ENCODE data around the gene NOS1AP.

NOS1AP gene

DNA sequence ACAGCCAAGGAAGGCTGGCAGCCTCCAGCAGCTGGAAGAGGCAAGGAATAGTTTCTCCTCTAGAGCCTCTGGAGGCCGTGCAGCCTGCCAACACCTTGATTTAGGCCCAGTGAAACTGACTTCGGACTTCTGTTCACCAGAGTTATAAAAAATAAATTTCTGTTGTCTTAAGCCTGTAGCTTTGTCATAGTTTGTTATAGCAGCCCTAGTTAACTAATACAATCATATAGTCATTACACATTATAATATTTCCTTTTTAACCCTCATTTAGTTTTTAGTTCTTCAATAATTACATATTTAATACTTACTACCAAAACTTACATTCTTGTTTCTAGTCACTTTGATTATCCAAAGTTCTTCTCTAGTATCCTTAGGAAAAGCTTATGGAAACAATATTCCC, 20.3 kb downstream of the NOS1AP start:
- DNase-seq (ENCODE audit: low spot score), result no peak

DNA sequence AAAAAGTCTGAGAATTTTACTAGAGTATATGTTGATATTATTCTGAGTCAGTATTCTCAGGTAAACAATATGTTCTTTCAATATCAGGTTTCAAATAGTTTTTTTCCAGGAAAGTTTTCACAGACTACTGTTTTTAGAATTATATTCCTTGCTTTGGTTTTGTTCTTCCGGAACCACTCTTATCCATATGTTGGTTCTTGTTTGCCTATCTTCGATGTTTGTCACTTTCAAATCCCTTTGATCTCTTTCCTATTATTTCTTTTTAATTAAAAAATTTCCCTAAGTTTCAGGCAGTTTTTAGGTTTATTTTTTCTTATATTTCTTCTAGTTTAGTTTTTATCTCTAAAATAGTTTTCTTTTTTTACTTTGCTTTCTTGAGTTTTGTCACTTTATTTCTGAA, 20.9 kb downstream of the NOS1AP start:
- no peak for DNase-seq (ENCODE audit: low spot score)

- DNase-seq (ENCODE audit: low spot score), result no peak
Measured at GRCh38 chr1:162091681-162092524, 22.4 kb downstream of the NOS1AP start.

GRCh38 chr1:162093095-162093494, 23.6 kb downstream of the NOS1AP start:
- DNase-seq (ENCODE audit: low spot score), result no peak

- no peak for DNase-seq (ENCODE audit: low spot score)
Measured at GRCh38 chr1:162094271-162094670, 24.8 kb downstream of the NOS1AP start.

- DNase-seq (ENCODE audit: low spot score), result no peak
Measured at GRCh38 chr1:162094723-162095122, 25.2 kb downstream of the NOS1AP start.

DNA sequence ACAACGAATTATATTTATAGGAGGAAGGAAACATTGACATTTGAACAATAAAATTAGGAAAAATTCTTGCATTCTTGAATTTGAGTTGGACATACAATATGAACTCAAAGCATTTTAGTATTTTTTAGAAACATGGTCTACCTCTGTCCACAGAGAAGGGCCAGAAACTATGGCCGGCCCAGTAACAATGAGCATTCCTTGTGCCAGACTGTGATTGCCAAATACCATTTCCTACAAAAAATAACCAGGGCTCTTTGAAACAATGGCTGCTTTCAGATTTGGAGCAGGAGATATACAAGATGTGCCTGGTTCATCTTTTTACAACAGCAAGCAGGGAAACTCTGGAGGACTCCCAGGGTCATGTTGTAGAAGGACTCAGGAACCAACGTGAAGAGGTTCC, 38.4 kb downstream of the NOS1AP start:
- no peak for DNase-seq (ENCODE audit: low spot score)

- DNase-seq (ENCODE audit: low spot score), result no peak
Measured at GRCh38 chr1:162108426-162108825, 38.9 kb downstream of the NOS1AP start.

DNA sequence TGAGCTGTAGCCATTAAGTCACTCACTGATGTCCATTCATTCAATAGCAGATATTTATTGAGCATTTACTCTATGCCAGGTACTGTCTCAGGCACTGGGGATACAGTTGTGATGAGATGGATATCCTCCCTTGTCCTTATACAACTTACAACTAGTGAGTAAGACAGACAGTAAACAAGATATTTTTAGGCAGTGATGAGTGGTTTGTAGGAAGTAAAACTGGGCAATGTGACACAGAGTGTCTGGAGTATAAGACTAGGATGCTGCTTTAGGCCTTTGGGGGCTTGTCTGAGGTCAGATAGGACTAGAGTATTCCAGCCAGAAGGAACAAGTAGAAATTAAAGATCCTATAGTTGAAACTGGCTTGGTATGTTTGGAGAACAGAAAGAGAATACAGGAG, 41.4 kb downstream of the NOS1AP start:
- DNase-seq (ENCODE audit: low spot score), result no peak

- DNase-seq (ENCODE audit: low spot score), result no peak
Measured at GRCh38 chr1:162111572-162111971, 42.1 kb downstream of the NOS1AP start.

DNA sequence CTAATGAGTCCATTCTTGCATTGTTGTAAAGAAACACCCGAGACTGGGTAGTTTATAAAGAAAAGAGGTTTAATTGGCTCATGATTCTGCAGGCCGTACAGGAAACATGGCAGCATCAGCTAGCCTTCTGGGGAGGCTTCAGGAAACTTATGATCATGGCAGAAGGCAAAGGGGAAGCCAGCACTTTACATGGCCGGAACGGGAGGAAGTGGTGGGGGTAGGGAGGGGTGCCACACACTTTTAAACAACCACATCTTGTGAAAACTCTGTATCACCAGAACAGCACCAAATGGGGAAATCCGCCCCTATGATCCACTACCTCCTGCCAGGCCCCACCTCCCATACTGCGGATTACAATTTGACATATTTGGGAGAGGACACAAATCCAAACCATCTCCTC, 43.9 kb downstream of the NOS1AP start:
- DNase-seq (ENCODE audit: low spot score), result no peak

DNA sequence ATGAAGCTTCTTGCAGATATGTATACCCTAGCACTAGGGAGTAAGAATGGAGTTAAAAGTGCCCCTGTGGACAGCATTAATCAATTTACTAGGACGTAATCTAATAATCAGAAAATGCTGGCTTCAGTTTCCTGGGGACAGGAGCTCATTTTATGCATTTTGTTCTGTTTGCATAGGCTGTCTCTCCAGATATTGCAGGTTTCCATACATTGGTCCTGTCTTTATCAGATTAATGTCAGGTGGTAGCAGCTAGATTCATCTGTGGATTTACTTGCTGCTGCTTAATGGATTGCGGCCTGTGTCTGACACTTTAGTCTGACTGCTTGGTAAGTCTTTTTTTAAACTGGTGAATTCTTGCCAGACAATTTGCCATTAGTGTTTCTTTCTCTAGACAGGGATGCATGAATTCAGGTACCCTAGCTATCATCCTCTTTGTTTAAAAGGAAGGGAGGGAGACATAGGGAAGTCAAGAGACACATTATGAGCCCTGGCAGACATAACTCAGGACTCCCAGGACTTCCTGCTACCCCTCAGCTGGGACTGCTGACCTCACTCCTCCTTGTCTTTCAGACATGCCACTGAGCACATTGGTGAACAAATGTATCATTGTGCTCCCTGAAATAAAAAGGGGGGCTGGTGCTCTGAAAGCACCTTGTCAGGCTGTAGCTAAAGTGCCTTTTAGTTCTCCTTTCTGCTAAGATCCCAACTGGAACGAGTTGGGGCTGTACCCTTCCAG, 47.7 kb downstream of the NOS1AP start:
- DNase-seq (ENCODE audit: low spot score), result no peak

DNA sequence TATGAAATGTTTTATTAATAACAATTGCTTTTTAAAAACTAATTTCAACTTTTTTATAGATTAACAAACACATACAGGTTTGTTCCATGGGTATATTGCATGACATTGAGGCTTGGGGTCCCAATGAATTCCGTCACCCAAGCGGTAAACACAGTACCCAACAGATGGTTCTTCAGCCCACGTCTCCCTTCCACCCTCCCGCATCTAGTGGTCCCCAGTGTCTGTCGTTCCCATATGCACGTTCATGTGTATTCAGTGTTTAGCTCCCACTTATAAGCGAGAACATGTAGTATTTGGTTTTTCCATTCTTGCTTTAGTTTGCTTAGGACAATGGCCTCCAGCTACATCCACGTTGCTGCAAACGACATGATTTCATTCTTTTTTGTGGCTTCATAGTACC, 48.6 kb downstream of the NOS1AP start:
- DNase-seq (ENCODE audit: low spot score), result no peak

- no peak for DNase-seq (ENCODE audit: low spot score)
Measured at GRCh38 chr1:162128693-162129356, 59.3 kb downstream of the NOS1AP start.

DNA sequence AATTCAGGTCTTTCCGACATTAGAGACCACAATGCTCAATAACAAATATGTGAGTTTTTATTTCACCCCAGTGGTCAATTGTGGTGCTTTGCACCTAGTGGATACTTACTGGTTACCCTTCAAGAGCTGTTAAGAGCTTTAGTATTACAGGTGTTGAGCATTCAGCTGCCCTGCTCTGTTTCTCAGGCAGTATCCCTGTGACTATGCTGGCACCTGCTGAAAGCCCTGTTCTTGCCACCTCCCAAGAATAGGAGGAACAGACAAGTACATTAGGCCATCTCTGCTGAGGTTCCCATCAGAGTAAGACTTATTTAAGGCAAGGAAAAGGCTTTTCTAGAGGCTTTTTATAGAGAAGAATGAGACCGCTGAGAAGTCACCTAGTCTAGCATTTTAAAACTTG, 60.8 kb downstream of the NOS1AP start:
- no peak for DNase-seq (ENCODE audit: low spot score)

GRCh38 chr1:162131400-162132321, 62.2 kb downstream of the NOS1AP start:
- DNase-seq (ENCODE audit: low spot score), result no peak

GRCh38 chr1:162133566-162133965, 64.1 kb downstream of the NOS1AP start:
- no peak for DNase-seq (ENCODE audit: low spot score)

DNA sequence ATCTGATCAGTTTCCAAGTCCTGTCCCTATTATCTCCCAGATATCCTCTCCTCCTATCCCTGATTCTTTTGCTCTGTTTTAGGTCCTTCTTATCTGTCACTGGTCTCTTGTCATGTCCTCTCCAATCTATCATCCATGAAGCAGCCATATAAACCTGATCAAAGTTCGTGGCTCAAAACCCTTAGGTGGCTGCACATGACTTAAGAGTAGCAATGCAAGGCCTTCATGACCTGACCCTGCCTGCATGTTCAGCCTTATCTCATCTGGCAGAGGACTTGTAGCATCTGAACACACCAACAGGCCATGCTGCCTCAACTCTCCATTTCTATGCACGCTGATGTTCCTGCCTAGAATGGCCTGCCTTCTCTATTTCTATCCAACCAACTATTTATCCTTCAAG, 65.2 kb downstream of the NOS1AP start:
- DNase-seq (ENCODE audit: low spot score), result no peak

- DNase-seq (ENCODE audit: low spot score), result no peak
Measured at GRCh38 chr1:162135271-162135775, 65.8 kb downstream of the NOS1AP start.

GRCh38 chr1:162136760-162137159, 67.3 kb downstream of the NOS1AP start:
- DNase-seq (ENCODE audit: low spot score), result no peak

- no peak for DNase-seq (ENCODE audit: low spot score)
Measured at GRCh38 chr1:162137179-162137960, 67.9 kb downstream of the NOS1AP start.
